Adrenal gland (tissue), 5 donors: ENCODE results near the gene RNF146.

Source experiments
- POLR2A ChIP-seq, 2 donors: fragments of 450-650 bp; IDR thresholded peaks; one replicate each; pipeline ENCODE4 v1.6.1; 2017; ENCODE audit warnings: antibody characterized with exemption in 2 of 2, mild to moderate bottlenecking in 2 of 2, moderate library complexity in 1 of 2
- TF ChIP-seq, protein P1 (sequence below), 6 experiments: fragments of 450-650 bp in 4 of 6; fragments of 200-600 bp in 2 of 6; sonication (generic) in 1 of 6; IDR thresholded peaks; 1 replicate in 5 of 6; 2 replicates in 1 of 6; pipeline versions ENCODE4 v1.5.1 to v1.8.0; 2016 to 2021; ENCODE audit warnings: antibody characterized with exemption in 6 of 6, mild to moderate bottlenecking in 2 of 6, moderate library complexity in 1 of 6
- donor health status: DM: no; HTN: no; CAD: no.

- TF ChIP-seq, protein P1, sequence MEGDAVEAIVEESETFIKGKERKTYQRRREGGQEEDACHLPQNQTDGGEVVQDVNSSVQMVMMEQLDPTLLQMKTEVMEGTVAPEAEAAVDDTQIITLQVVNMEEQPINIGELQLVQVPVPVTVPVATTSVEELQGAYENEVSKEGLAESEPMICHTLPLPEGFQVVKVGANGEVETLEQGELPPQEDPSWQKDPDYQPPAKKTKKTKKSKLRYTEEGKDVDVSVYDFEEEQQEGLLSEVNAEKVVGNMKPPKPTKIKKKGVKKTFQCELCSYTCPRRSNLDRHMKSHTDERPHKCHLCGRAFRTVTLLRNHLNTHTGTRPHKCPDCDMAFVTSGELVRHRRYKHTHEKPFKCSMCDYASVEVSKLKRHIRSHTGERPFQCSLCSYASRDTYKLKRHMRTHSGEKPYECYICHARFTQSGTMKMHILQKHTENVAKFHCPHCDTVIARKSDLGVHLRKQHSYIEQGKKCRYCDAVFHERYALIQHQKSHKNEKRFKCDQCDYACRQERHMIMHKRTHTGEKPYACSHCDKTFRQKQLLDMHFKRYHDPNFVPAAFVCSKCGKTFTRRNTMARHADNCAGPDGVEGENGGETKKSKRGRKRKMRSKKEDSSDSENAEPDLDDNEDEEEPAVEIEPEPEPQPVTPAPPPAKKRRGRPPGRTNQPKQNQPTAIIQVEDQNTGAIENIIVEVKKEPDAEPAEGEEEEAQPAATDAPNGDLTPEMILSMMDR (IDR thresholded peaks at IDR 0.05), result no peak
- TF ChIP-seq POLR2A (IDR thresholded peaks at IDR 0.05), result no peak
Observed at GRCh38 chr6:127305741-127306140, 39.1 kb downstream of the RNF146 start.
